Endothelial cell (in vitro differentiated cells): ENCODE measurements around the gene SLC16A7. TPM values are rescaled to one million over a fixed set of nuclear protein-coding genes. Genes with fewer than 3 reads are reported as not detected.

Source experiments
- DNase-seq: peaks from one replicate; pipeline ENCODE4 v3.0.0; 2021; ENCODE audit warnings: low spot score
- H3K27ac Mint-ChIP-seq: one replicate; pipeline ENCODE4 v1.8.0; 2021; ENCODE audit warnings: mixed read lengths, inconsistent platforms; ENCODE audit not compliant: unreplicated experiment
- H3K27me3 Mint-ChIP-seq: one replicate; pipeline ENCODE4 v1.8.0; 2021; ENCODE audit warnings: mild to moderate bottlenecking, moderate library complexity, mixed read lengths, inconsistent platforms; ENCODE audit not compliant: unreplicated experiment
- H3K36me3 Mint-ChIP-seq: one replicate; pipeline ENCODE4 v1.8.0; 2021; ENCODE audit warnings: mild to moderate bottlenecking, low read depth, mixed read lengths, inconsistent platforms; ENCODE audit not compliant: unreplicated experiment
- H3K4me1 Mint-ChIP-seq: one replicate; pipeline ENCODE4 v1.8.0; 2021; ENCODE audit warnings: mild to moderate bottlenecking, mixed read lengths, inconsistent platforms; ENCODE audit not compliant: unreplicated experiment
- H3K4me3 Mint-ChIP-seq: one replicate; pipeline ENCODE4 v1.8.0; 2021; ENCODE audit warnings: mild to moderate bottlenecking, mixed read lengths, inconsistent platforms; ENCODE audit not compliant: unreplicated experiment
- H3K9me3 Mint-ChIP-seq: one replicate; pipeline ENCODE4 v1.8.0; 2021; ENCODE audit warnings: mixed read lengths, inconsistent platforms; ENCODE audit not compliant: unreplicated experiment
- CTCF ChIP-seq: fragments of 200-600 bp; sonication (generic); IDR thresholded peaks from one replicate; pipeline ENCODE4 v1.5.0; 2021; ENCODE audit warnings: antibody characterized with exemption; ENCODE audit not compliant: unreplicated experiment
- total RNA-seq: library from RNA; stranded (reverse); fragmentation: NEBNext Ultra II Directional; extraction: Animal tissue kit (Norgen Biotek cat#: 25700); gene quantifications from one replicate; pipeline ENCODE4 v1.2.1, GENCODE V29; 2021; ENCODE audit not compliant: unreplicated experiment

Gene SLC16A7
- total RNA-seq, 1 donor from 2014 or later: 14.6 TPM

- H3K36me3 Mint-ChIP-seq: peaks cover 8% of the 10 kb centered on the region
- H3K27ac Mint-ChIP-seq: no peak overlapping the region
- no peak for DNase-seq
- H3K4me3 Mint-ChIP-seq: no peak overlapping the region
- TF ChIP-seq CTCF: no peak
- no peaks in the 10 kb centered on the region for H3K4me1 Mint-ChIP-seq
- H3K27me3 Mint-ChIP-seq: no peaks in the 10 kb centered on the region
- H3K9me3 Mint-ChIP-seq: no peaks in the 10 kb centered on the region
Measured at GRCh38 chr12:59651229-59651920, 55.5 kb downstream of the SLC16A7 start.

GRCh38 chr12:59652130-59652529 lies 56.3 kb downstream of the SLC16A7 start:
- no peaks in the 10 kb centered on the region for H3K27me3 Mint-ChIP-seq
- no peaks in the 10 kb centered on the region for H3K4me1 Mint-ChIP-seq
- H3K9me3 Mint-ChIP-seq: no peaks in the 10 kb centered on the region
- peaks cover 4% of the 10 kb centered on the region for H3K36me3 Mint-ChIP-seq
- H3K27ac Mint-ChIP-seq: no peak overlapping the region
- H3K4me3 Mint-ChIP-seq: no peak overlapping the region
- DNase-seq: no peak
- TF ChIP-seq CTCF: no peak

GRCh38 chr12:59654061-59654460 lies 58.2 kb downstream of the SLC16A7 start:
- no peaks in the 10 kb centered on the region for H3K9me3 Mint-ChIP-seq
- H3K36me3 Mint-ChIP-seq: no peaks in the 10 kb centered on the region

DNA sequence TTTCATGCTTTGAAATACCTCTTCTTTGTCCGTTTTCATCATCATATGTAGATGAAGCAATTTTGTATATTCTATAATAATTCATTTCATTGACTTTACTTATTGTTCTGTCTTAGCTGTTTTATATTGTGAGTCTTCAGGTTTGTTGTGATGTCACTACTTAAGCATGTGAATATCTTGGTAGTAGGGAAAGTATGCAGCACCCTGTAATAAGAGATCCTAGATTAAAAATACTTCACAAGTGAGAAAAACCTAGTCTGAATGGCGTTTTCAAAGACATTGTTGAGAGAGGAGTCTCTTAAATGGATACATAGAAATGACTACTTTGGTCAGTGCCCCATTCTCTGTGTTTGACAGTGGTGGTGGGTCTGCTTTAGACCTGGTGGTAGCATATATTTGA lies 61.4 kb downstream of the SLC16A7 start:
- DNase-seq: no peak
- TF ChIP-seq CTCF: no peak
- H3K27me3 Mint-ChIP-seq: no peaks in the 10 kb centered on the region

More at GRCh38 chr12:59654061-59654460, 58.2 kb downstream of the SLC16A7 start:
- Mint-ChIP-seq H3K4me1 (no peaks in the 10 kb centered on the region), H3K4me3 (no peak overlapping the region), H3K27ac (no peak overlapping the region), H3K27me3 (no peaks in the 10 kb centered on the region)
- no peak for DNase-seq
- TF ChIP-seq CTCF: no peak

GRCh38 chr12:59657711-59658110 lies 61.9 kb downstream of the SLC16A7 start:
- Mint-ChIP-seq H3K4me1 (no peaks in the 10 kb centered on the region), H3K9me3 (no peaks in the 10 kb centered on the region), H3K27me3 (no peaks in the 10 kb centered on the region), H3K36me3 (no peaks in the 10 kb centered on the region), H3K4me3 (no peak overlapping the region), H3K27ac (no peak overlapping the region)
- no peak for TF ChIP-seq CTCF
- no peak for DNase-seq

More for the DNA sequence above, 61.4 kb downstream of the SLC16A7 start:
- H3K9me3 Mint-ChIP-seq: no peaks in the 10 kb centered on the region
- no peak overlapping the region for H3K4me3 Mint-ChIP-seq
- H3K4me1 Mint-ChIP-seq: no peaks in the 10 kb centered on the region
- H3K36me3 Mint-ChIP-seq: no peaks in the 10 kb centered on the region
- no peak overlapping the region for H3K27ac Mint-ChIP-seq
